Ovary (tissue), 3 donors: ENCODE data around the gene LIPM.

Experiments
- EP300 ChIP-seq: sonication (generic); formaldehyde crosslinking; IDR thresholded peaks from one replicate; pipeline ENCODE4 v1.6.1; 2017; ENCODE audit warnings: antibody characterized with exemption
- POLR2A ChIP-seq: fragments of 450-650 bp; IDR thresholded peaks from one replicate; pipeline ENCODE4 v1.6.1; 2017; ENCODE audit warnings: antibody characterized with exemption, mild to moderate bottlenecking, moderate library complexity
- TF ChIP-seq, protein P1 (sequence below), 3 donors: fragments of 450-650 bp in 2 of 3; fragments of 200-600 bp in 1 of 3; IDR thresholded peaks; one replicate each; pipeline versions ENCODE4 v1.5.1 to v1.8.0; 2016 to 2022; ENCODE audit warnings: antibody characterized with exemption in 3 of 3, mild to moderate bottlenecking in 1 of 3
- donor health status: DM: no; HTN: no; CAD: no.

DNA sequence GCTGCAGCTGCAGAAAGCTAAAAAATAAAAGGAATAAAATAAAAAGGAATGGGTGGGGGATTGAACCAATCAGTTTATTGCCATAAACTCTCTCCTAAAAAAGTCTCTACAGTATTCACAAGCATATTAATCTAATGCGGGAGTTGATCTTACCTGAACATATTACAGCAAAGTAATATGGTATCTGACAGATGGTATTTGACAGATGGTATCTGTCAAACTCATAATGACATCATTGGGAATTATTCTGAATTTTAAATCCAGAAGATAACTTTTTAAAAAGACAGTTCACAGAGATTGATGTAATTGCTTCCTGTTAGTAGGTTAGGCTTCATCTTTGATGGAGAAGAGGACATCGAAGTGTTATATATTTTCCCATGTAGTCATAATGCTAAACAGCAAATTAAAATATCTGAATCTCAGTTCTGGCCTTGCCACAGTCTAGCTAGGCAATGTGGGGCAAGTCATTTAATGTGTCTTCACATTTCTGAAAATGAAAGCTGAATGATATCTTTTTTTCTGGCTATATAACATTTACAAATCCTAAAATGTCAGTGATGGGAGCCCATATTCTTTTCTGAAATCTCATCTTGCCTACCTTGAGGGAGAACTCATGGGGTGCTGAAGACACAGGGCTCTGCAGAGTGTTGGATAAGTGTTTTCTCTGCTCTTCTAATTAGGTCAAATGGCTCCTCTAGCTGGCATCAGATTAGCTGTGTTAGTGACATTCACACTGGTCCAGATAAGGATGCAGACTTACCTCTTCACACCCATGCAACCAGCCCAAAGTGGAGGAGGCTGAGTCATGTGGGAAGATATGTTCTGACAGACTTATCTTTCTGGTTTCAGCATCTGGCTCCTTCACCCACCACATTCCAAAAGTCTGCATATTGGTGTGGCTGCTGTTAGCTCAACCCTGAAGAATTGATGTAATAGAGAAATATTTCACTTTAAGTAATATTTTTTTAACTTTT lies 2.1 kb upstream of the LIPM start:
- TF ChIP-seq POLR2A (no peak), EP300 (no peak)
- TF ChIP-seq, protein P1, sequence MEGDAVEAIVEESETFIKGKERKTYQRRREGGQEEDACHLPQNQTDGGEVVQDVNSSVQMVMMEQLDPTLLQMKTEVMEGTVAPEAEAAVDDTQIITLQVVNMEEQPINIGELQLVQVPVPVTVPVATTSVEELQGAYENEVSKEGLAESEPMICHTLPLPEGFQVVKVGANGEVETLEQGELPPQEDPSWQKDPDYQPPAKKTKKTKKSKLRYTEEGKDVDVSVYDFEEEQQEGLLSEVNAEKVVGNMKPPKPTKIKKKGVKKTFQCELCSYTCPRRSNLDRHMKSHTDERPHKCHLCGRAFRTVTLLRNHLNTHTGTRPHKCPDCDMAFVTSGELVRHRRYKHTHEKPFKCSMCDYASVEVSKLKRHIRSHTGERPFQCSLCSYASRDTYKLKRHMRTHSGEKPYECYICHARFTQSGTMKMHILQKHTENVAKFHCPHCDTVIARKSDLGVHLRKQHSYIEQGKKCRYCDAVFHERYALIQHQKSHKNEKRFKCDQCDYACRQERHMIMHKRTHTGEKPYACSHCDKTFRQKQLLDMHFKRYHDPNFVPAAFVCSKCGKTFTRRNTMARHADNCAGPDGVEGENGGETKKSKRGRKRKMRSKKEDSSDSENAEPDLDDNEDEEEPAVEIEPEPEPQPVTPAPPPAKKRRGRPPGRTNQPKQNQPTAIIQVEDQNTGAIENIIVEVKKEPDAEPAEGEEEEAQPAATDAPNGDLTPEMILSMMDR (IDR thresholded peaks at IDR 0.05), result no peak
